Memory B cell (primary cell): ENCODE data around the gene PDRG1.
A peak's percentile ranks its signal among the peaks of the same experiment; 100 is the strongest.
"Not testable (repeated sequence)": the region's sequence is repeated elsewhere in the genome, so short reads cannot be mapped to it uniquely, and the experiment has no call there.

Experiments
- ATAC-seq: fragments of 150-1000 bp; cut with Tn5 transposase; 2 replicates; pipeline ENCODE4 v1.10.0; 2021; ENCODE audit warnings: low read depth, mild to moderate bottlenecking, moderate library complexity
- DNase-seq, 2 donors: peaks; one replicate each; pipeline ENCODE4 v3.0.0; 2022; ENCODE audit warnings: low spot score in 2 of 2
- H3K27ac Mint-ChIP-seq: one replicate; pipeline ENCODE4 v1.8.0; 2022; ENCODE audit warnings: mild to moderate bottlenecking, moderate library complexity, mixed read lengths
- H3K27me3 Mint-ChIP-seq: one replicate; pipeline ENCODE4 v1.8.0; 2022; ENCODE audit warnings: mixed read lengths
- H3K36me3 Mint-ChIP-seq: one replicate; pipeline ENCODE4 v1.8.0; 2022; ENCODE audit warnings: mild to moderate bottlenecking, mixed read lengths
- H3K4me1 Mint-ChIP-seq: one replicate; pipeline ENCODE4 v1.8.0; 2022; ENCODE audit warnings: mixed read lengths
- H3K4me3 Mint-ChIP-seq: one replicate; pipeline ENCODE4 v1.8.0; 2022; ENCODE audit warnings: mild to moderate bottlenecking, moderate library complexity, mixed read lengths
- H3K9me3 Mint-ChIP-seq: one replicate; pipeline ENCODE4 v1.8.0; 2022; ENCODE audit warnings: mixed read lengths

Gene PDRG1

DNA sequence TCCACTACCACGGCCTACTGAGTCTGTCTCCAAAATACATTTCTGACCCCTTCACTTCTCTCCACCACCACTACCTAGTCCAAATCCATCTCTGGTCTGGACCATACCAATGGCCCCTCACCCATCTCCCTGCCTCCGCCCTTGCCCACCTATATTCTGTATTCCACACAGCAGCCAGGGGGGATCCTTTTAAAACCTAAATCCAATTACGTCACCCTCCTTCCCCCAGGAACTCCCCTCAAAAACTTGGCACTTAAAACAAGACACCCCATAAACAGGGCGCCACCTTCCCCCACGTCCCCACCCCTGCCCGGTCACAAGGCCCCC lies 680 bp downstream of the PDRG1 start:
- H3K4me1 Mint-ChIP-seq: peaks cover 23% of the 10 kb centered on the region
- H3K27me3 Mint-ChIP-seq: peaks cover 8% of the 10 kb centered on the region
- peak overlapping the region; percentile 98 for H3K27ac Mint-ChIP-seq
- no peaks in the 10 kb centered on the region for H3K9me3 Mint-ChIP-seq
- ATAC-seq (no peak), DNase-seq (no peak)
- peaks cover 24% of the 10 kb centered on the region for H3K36me3 Mint-ChIP-seq
- H3K4me3 Mint-ChIP-seq: peak overlapping the region; percentile 100

DNA sequence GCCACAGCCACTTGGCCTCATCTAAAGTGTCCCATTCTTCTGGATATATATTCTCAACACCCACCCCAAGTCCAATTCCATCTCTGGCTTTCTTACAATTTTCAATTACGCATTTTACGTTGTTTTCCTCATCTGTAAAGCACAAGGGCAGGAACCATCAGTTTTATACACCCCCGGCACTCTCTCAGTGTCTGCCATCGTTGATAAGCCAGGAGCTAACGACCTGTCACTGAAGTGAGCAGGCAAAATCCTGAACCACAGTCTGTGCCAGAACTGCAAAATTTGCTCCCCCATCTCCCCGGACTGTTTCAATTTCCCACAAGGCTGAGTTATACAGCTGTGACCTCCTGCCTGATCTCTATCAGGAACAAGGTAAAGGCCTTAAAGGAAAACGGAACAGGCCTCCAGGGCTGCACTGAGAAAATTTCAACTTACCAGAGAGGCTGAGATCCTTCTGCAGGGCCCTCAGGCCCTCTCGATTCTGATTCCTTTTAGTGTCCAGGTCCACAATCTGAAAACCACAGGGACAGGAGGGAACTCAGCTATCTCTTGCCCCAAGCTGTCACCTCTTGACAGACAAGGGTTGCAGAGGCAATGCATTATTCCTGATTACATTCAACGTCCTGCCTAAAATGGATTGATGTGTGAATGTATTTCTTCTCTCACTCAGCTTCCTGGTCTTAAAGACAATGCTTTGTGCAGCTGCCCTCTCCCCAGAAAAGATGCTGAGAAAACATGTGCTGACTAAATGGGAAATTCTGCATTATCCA lies 1.8 kb downstream of the PDRG1 start:
- Mint-ChIP-seq H3K4me3 (peak overlapping the region; percentile 12), H3K9me3 (no peaks in the 10 kb centered on the region), H3K36me3 (peaks cover 24% of the 10 kb centered on the region), H3K27ac (no peak overlapping the region), H3K27me3 (peaks cover 4% of the 10 kb centered on the region), H3K4me1 (peaks cover 23% of the 10 kb centered on the region)
- DNase-seq: no peak
- no peak for ATAC-seq

DNA sequence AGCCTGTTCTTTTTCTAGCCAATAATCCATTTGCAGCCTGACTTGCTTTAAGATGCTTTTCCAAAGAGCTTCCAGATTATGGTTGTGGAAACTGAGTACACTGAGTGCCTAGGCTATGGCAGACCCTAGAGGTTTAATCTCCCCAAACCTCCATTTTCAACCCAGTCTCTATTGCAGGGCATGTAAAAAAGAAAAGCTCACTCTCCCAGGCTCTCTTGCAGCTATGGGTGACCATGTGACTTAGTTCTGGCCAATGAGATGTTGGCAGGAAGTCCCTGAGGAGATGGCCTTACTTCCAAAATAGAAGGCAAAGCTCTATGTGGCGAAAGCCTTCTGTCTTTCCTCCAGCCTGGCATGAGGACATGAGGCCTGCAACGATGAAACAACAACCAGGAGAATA lies 3.8 kb downstream of the PDRG1 start:
- Mint-ChIP-seq H3K36me3 (peaks cover 27% of the 10 kb centered on the region), H3K9me3 (no peaks in the 10 kb centered on the region), H3K4me1 (peaks cover 23% of the 10 kb centered on the region), H3K27me3 (no peaks in the 10 kb centered on the region), H3K4me3 (no peak overlapping the region), H3K27ac (no peak overlapping the region)
- DNase-seq: no peak
- ATAC-seq: no peak

DNA sequence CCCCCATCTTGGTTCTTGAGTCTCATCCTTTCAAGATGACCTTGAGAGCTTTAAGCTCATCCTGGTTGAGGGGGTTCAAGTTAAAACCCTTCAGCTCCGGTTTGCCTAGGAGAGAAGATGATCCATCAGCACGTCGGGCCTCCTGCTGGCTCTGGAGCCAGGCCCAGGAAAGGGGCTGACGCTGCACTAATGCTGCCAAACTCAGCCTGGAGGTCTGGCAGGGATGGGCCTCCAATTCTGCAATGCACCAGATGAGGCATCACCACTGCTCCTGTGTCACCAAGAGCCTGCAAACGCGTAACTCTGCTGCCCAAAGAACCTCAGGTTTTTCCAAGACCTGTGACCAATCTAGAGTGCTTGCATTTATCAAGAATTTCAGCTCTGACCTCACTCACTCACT lies 6.1 kb downstream of the PDRG1 start:
- H3K4me1 Mint-ChIP-seq: peaks cover 11% of the 10 kb centered on the region
- ATAC-seq: no peak
- H3K27me3 Mint-ChIP-seq: no peaks in the 10 kb centered on the region
- no peak for DNase-seq
- H3K9me3 Mint-ChIP-seq: no peaks in the 10 kb centered on the region
- H3K27ac Mint-ChIP-seq: no peak overlapping the region
- H3K36me3 Mint-ChIP-seq: peaks cover 31% of the 10 kb centered on the region
- H3K4me3 Mint-ChIP-seq: no peak overlapping the region

DNA sequence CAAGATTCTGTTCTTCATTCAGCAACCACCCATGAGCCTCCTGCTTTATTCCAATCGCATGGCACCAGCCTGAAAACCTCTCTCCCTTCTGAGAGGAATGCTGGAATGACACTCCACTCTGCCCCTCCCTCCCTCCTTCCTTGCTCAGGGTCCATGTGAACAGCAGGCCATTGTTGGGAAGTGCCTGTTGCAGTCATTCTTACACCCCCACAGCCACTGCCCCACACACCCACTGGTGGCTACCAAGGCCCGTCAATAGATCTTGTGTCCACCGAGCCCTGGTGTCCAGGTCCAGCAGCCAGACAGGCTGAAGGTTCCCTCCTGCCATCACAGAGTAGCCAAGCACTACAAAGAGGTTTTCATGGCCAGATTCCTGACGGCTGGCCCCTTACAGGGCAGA lies 6.5 kb downstream of the PDRG1 start:
- no peaks in the 10 kb centered on the region for H3K9me3 Mint-ChIP-seq
- no peak overlapping the region for H3K27ac Mint-ChIP-seq
- no peak for DNase-seq
- H3K27me3 Mint-ChIP-seq: no peaks in the 10 kb centered on the region
- ATAC-seq: no peak
- peaks cover 11% of the 10 kb centered on the region for H3K4me1 Mint-ChIP-seq
- H3K36me3 Mint-ChIP-seq: peaks cover 31% of the 10 kb centered on the region
- H3K4me3 Mint-ChIP-seq: no peak overlapping the region

DNA sequence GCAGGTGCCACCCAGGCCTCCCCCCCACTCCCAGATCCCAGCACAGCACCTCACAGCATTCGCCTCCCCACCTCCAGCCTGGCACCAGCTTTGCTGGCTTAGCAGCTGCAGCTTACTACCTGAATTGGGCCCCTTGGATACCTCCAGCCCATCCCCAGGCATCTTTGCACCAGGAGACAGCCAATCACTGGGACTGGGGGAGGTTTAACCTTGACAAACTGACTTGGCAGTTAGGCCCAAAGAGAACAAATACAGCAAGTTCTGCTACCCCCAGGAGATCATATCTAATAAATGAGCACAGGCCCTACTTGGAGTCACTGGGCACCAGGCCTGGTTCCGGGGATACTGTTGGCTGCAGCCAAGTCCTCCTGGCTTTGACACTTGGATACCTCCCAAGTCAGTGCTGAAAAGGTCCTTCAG lies 8.8 kb downstream of the PDRG1 start:
- H3K4me1 Mint-ChIP-seq: no peaks in the 10 kb centered on the region
- H3K9me3 Mint-ChIP-seq: no peaks in the 10 kb centered on the region
- peaks cover 14% of the 10 kb centered on the region for H3K36me3 Mint-ChIP-seq
- DNase-seq (no peak), ATAC-seq (no peak)
- H3K27me3 Mint-ChIP-seq: no peaks in the 10 kb centered on the region
- no peak overlapping the region for H3K4me3 Mint-ChIP-seq
- H3K27ac Mint-ChIP-seq: no peak overlapping the region

DNA sequence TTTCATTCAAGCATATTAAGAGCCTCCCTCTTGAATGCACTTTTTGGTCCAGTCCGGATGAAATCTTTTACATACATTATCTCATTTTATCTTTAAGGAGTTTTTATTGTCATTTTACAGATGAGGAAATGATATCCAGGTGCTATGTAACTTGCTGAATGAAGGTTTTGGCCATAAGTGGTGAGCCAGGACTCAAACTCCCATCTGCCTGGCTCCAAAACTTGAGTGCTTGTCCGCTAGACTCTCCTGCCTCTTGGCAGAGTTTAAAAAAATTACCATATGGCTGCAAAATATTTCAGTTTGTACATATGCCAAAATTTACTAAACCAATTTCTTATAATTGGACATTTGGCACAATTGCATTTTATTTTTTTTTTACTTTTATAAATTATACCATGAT lies 12.2 kb downstream of the PDRG1 start:
- no peaks in the 10 kb centered on the region for H3K27me3 Mint-ChIP-seq
- ATAC-seq (no peak), DNase-seq (no peak)
- no peak overlapping the region for H3K27ac Mint-ChIP-seq
- no peak overlapping the region for H3K4me3 Mint-ChIP-seq
- peaks cover 9% of the 10 kb centered on the region for H3K36me3 Mint-ChIP-seq
- no peaks in the 10 kb centered on the region for H3K4me1 Mint-ChIP-seq
- no peaks in the 10 kb centered on the region for H3K9me3 Mint-ChIP-seq

DNA sequence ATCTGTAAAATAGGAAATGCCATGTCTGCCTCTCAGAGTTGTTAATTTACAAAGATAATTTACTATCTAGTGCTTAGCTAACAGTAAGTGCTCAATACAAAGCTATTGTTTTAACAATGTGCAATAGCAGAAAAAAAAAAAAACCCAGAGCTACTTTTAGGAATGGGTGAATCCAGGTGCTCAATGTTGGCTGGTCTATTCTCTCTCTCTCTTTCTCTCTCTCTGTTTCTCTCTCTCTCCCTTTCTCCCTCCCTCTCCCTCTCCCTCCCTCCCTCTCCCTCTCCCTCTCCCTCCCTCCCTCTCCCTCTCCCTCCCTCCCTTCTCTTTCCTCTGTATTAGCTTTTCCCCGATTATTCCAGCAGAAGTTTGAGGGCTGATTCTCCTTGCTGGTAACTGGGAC lies 14.0 kb downstream of the PDRG1 start:
- H3K4me1 Mint-ChIP-seq: no peaks in the 10 kb centered on the region
- no peak overlapping the region for H3K4me3 Mint-ChIP-seq
- no peaks in the 10 kb centered on the region for H3K27me3 Mint-ChIP-seq
- H3K27ac Mint-ChIP-seq: no peak overlapping the region
- peaks cover 5% of the 10 kb centered on the region for H3K36me3 Mint-ChIP-seq
- H3K9me3 Mint-ChIP-seq: no peaks in the 10 kb centered on the region
- DNase-seq: no peak
- ATAC-seq: no peak

DNA sequence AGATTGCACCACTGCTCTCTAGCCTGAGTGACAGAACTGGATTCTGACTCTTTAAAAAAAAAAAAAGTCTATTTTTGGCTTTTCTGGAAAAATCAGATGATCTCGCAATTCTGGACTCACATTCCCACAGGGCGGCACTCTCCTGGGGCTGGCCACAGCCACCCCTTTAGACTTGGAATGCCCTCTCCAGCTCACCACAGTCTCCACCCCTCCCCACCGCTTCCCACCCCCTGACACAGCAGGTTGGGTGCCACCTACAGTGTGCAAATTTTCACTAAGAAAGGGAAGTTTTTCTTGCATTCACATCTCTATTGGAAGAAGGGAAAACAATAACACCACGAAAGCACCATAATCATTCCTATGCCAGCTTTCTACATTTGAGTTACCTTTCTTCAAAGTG lies 15.4 kb downstream of the PDRG1 start:
- ATAC-seq: no peak
- Mint-ChIP-seq H3K4me3 (no peak overlapping the region), H3K27ac (no peak overlapping the region), H3K4me1 (no peaks in the 10 kb centered on the region), H3K27me3 (no peaks in the 10 kb centered on the region), H3K9me3 (no peaks in the 10 kb centered on the region), H3K36me3 (peaks cover 1% of the 10 kb centered on the region)
- DNase-seq: no peak

DNA sequence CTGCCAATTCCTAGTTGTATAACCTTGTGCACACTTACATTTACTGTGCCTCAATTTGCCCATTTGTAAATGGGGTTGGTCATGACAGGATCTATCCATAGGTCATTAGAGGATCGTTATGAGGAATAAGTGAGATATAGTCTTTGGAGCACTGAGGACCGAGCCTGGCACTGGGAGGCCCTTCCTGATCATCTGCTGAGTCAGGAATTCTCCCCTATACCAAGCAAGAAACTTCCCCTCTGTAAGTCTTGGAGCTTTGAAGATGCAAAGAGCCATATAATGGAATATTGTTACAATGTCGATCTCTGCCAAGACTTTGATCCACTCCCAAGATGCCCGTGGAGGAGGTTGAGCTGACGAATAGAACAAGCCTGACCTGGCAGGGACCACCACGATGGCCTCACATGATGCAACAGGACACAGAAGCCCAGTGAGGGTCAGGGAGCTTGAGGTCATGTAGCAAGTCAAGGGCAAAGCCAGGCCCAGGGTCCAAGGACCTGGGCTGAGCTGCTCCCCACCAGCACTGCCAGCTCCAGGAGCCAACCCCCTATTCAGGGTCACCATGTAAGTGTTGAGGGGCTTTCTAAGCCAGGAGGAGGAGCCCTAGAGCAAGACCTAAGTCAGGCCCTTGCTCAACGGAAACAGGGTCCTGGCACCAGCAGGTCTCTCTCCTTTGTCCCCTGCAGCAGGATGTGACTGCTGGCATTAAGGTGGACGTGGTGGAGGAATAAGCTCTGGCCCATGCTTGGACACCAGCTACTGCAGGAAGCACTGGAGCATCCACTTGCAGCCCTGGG lies 16.7 kb downstream of the PDRG1 start:
- Mint-ChIP-seq H3K4me3 (no peak overlapping the region), H3K27me3 (no peaks in the 10 kb centered on the region), H3K4me1 (no peaks in the 10 kb centered on the region), H3K27ac (no peak overlapping the region), H3K36me3 (no peaks in the 10 kb centered on the region), H3K9me3 (no peaks in the 10 kb centered on the region)
- no peak for DNase-seq
- ATAC-seq: no peak

DNA sequence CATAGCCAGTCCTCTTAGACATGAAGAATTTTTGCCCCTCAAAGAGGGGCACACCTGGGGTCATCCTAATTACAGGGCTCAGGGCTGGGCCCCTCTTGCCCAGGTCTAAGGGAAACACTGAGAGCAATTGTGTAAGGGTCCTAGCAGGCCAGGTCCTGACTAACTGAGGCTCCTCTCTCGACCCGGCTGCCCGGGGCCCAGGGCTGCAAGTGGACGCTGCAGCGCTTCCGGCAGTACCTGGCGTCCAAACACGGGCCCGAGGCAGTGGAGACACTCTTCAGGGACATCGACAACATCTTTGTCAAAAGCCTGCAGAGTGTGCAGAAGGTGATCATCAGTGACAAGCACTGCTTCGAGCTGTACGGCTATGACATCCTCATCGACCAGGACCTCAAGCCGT lies 17.4 kb downstream of the PDRG1 start:
- H3K36me3 Mint-ChIP-seq: no peaks in the 10 kb centered on the region
- no peak overlapping the region for H3K27ac Mint-ChIP-seq
- H3K4me3 Mint-ChIP-seq: no peak overlapping the region
- DNase-seq (no peak), ATAC-seq (no peak)
- no peaks in the 10 kb centered on the region for H3K9me3 Mint-ChIP-seq
- no peaks in the 10 kb centered on the region for H3K4me1 Mint-ChIP-seq
- H3K27me3 Mint-ChIP-seq: no peaks in the 10 kb centered on the region

DNA sequence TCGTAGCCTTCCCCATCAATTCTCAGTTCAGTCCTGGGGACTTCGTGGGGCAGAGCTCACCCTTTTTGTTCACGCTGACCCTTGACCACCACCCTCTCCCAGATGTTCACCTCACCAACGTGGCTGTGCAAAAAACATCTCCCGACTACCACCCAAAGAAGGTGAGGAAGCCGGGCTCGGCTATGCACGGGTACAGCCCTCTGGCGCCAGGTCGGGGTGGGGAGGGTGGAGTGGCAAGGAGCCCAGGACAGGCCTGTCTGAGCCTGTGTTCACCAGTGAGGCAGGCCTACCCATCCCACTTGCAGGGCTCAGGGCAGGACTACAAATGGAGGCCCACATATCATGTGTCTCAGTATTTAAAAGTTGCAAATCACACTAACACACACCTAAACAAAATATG lies 18.1 kb downstream of the PDRG1 start:
- no peak for ATAC-seq
- no peak overlapping the region for H3K27ac Mint-ChIP-seq
- no peaks in the 10 kb centered on the region for H3K36me3 Mint-ChIP-seq
- no peak for DNase-seq
- peaks cover 2% of the 10 kb centered on the region for H3K27me3 Mint-ChIP-seq
- no peak overlapping the region for H3K4me3 Mint-ChIP-seq
- H3K4me1 Mint-ChIP-seq: no peaks in the 10 kb centered on the region
- no peaks in the 10 kb centered on the region for H3K9me3 Mint-ChIP-seq

DNA sequence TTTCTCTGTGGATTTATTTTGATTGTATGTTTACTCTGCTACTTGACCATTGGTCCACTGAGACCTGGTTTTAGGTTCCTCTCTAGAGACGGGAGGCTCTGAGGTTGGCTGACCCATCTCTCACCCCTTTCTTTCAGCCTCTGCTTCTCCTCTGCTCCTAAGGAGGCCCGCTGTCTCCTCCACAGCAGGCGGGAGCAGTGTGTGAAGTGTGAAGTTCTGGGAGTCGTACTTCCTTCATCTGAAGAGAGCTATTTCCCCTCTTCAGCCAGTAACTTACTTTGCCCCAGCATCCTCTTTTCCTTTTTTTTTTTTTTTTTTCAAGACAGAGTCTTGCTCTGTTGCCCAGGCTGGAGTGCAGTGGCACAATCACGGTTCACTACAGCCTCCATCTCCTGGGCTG lies 21.1 kb downstream of the PDRG1 start:
- peaks cover 6% of the 10 kb centered on the region for H3K27me3 Mint-ChIP-seq
- H3K27ac Mint-ChIP-seq: no peak overlapping the region
- no peaks in the 10 kb centered on the region for H3K36me3 Mint-ChIP-seq
- no peak overlapping the region for H3K4me3 Mint-ChIP-seq
- DNase-seq (no peak), ATAC-seq (no peak)
- no peaks in the 10 kb centered on the region for H3K9me3 Mint-ChIP-seq
- H3K4me1 Mint-ChIP-seq: no peaks in the 10 kb centered on the region

DNA sequence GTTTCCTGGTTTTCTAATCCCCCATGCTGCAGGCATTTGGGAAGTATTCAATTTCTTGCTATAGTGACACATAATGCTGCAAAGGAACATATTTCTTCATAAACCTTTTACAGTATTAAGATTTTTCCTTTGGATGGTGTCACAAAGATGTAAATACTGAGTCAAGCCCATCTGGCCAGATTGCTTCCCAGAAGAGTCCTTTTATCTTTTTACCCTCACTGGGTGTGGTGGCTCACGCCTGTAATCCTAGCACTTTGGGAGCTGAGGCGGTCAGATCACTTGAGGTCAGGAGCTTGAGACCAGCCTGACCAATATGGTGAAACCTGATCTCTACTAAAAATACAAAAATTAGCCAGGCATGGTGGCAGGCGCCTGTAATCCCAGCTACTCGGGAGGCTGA lies 22.2 kb downstream of the PDRG1 start:
- DNase-seq, H3K27ac Mint-ChIP-seq, ATAC-seq, H3K36me3 Mint-ChIP-seq, H3K9me3 Mint-ChIP-seq, H3K27me3 Mint-ChIP-seq, H3K4me1 Mint-ChIP-seq, H3K4me3 Mint-ChIP-seq: not testable (repeated sequence)
